T-helper 2 cell (primary cell): Measurements from ENCODE around the gene CLTC.

Experiments
- DNase-seq, 5 experiments: peaks; one replicate each; pipeline versions ENCODE4 v3.0.0 to v3.0.0-alpha.2; 2012 to 2022

CLTC gene

DNA sequence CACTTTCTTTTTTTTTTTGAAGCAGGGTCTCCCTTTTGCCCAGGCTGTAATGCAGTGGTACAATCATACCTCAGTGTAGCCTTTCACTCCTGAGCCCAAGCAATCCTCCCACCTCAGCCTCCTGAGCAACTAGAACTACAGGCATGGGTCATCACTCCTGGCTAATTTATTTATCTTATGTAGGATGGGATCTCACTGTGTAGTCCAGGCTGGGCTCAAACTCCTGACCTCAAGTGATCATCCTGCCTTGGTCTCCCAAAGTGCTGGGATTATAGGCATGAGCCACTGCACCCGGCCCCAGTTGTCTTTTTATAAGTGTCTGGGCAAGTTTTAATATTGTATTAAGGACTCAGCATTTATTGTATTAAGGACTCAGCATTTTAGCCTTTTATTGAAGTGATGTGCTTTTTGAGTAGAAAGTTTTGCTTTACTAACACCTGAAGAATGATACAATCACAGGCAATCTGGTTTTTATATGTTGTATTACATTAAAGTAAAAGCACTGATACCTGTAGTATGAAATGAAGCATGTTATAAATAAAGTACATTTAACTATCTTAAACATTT is 110.7 kb downstream of the CLTC start:
- no peak for DNase-seq

DNA sequence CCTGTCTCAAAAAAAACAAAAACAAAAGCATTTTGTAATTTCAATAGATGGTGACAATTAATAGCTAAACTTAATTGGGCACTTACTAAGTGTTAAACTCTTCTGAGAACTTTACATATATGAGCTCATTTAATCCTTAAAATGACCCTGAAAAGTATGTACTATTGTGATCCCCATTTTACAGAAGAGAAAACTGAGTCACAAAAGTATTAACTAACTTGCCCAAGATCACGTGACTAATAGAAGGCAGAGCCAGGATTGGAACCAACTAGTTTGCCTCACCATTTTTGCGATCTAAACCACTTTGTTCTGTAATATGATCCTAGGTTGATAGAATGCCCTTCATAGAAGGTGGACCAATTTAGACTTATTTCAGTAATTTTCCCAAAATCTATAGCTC is 114.0 kb downstream of the CLTC start:
- DNase-seq: no peak

DNA sequence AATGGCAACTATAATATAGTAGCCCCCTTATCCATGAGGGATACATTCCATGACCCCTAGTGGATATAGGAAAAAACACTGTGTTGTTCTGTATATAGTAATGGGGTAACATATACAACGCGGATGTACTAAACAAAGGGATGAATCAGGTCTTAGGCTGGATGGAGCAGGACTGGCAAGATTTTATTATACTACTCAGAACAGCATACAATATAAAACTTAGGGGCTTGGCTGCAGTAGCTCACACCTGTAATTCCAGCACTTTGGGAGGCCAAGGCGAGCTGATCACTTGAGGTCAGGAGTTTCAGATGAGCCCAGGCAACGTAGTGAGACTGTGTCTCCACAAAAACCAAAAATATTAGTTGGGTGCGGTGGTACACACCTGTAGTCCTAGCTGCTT is 114.5 kb downstream of the CLTC start:
- no peak for DNase-seq

DNA sequence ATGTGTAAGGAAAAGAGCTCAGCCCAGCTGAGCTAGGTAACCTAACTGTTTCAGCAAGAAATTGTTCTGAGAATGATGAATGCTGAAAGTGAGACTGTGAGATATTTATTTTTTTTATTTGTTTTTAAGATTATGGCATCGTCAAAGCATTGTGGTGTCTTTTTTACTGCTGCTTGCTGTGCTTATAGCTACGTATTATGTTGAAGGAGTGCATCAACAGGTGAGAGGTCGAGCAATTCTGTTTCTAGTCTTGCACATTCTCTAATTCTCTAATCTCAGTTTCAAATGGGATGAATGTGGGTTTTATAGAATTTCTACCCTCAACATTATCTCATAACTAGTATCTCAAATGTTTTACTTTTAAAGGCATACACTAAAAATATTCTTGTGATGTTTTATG is 117.6 kb downstream of the CLTC start:
- no peak for DNase-seq

DNA sequence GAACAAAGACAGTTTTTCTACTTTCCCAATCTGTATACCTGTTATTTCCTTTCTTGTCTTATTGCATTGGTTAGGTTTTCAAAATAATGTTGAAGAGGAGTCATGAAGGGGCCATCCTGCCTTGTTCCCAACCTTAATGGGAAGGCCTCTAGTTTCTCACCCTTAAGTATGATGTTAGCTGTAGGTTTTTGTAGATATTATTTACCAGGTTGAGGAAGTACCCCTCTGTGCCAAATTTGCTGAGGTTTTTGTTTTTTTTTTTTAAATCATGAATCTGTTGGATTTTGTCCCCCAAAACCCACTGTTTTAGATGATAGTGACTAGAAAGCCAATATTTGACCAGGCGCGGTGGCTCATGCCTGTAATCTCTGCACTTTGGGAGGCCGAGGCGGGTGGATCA is 124.1 kb downstream of the CLTC start:
- DNase-seq: no peak

DNA sequence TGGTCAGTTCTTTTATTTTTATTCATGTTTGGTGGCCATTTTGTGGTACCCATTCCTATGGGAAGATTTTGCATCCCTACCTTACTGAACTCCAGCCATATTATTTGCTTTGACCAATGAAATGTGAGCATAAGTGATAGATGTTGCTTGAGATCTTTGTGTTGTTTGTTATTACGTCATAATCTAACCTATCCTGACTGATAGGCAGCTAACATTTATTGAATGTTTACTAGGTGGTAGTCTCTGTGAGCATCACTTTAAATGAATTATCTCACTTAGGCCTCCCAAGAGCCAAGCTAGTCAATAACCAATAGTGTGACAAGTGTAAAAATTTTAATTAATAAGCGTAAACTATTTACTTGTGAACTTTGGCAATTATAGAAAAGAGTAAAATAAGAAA is 125.3 kb downstream of the CLTC start:
- no peak for DNase-seq
